ENCODE results near the gene CEACAM6. TPM values are rescaled to one million over a fixed set of nuclear protein-coding genes. Genes with fewer than 3 reads are reported as not detected.

CEACAM6 gene
- total RNA-seq, 1 experiment from 2014 or later, result 44.5 TPM

GRCh38 chr19:41810301-41810700, 55.0 kb downstream of the CEACAM6 start:
- CTCF ChIA-PET, result interaction anchor here (0.5 to 1.7 kb wide), 2 partner anchors 11 to 610 kb away, joined by 3 to 4 read pairs; no protein-coding TSS in a partner anchor
- Mint-ChIP-seq H3K9me3 (ENCODE audit: low read depth, unreplicated experiment) (no peaks in the 10 kb centered on the region), H3K27me3 (ENCODE audit: unreplicated experiment) (peaks cover 99% of the 10 kb centered on the region), H3K27ac (ENCODE audit: unreplicated experiment) (no peak overlapping the region), H3K36me3 (ENCODE audit: insufficient read depth, unreplicated experiment) (no peaks in the 10 kb centered on the region), H3K4me3 (ENCODE audit: low read depth, unreplicated experiment) (no peak overlapping the region), H3K4me1 (ENCODE audit: low read depth, unreplicated experiment) (no peaks in the 10 kb centered on the region)
- intact Hi-C loops (cut with micrococcal nuclease; ENCODE audit: unreplicated experiment), result no loop called here
- no peak for DNase-seq
- BruUV-seq (replicated peaks), result no TSS peak
- TF ChIP-seq CTCF (IDR thresholded peaks at IDR 0.05; ENCODE audit: unreplicated experiment), result no peak

GRCh38 chr19:41811036-41811435, 55.7 kb downstream of the CEACAM6 start:
- Mint-ChIP-seq H3K27ac (ENCODE audit: unreplicated experiment) (no peak overlapping the region), H3K4me1 (ENCODE audit: low read depth, unreplicated experiment) (no peaks in the 10 kb centered on the region), H3K27me3 (ENCODE audit: unreplicated experiment) (peaks cover 94% of the 10 kb centered on the region), H3K9me3 (ENCODE audit: low read depth, unreplicated experiment) (no peaks in the 10 kb centered on the region), H3K36me3 (ENCODE audit: insufficient read depth, unreplicated experiment) (no peaks in the 10 kb centered on the region), H3K4me3 (ENCODE audit: low read depth, unreplicated experiment) (no peak overlapping the region)
- no TSS peak for BruUV-seq (replicated peaks)
- CTCF ChIA-PET, result interaction anchor here (1.7 kb wide), 1 partner anchor 10 kb away, joined by 4 read pairs; no protein-coding TSS in a partner anchor
- no peak for TF ChIP-seq CTCF (IDR thresholded peaks at IDR 0.05; ENCODE audit: unreplicated experiment)
- DNase-seq, result no peak
- intact Hi-C loops (cut with micrococcal nuclease; ENCODE audit: unreplicated experiment), result no loop called here

GRCh38 chr19:41811981-41812380, 56.7 kb downstream of the CEACAM6 start:
- no peak for DNase-seq
- no TSS peak for BruUV-seq (replicated peaks)
- no peaks in the 10 kb centered on the region for H3K9me3 Mint-ChIP-seq (ENCODE audit: low read depth, unreplicated experiment)
- CTCF ChIA-PET, result interaction anchor here (1.7 kb wide), 1 partner anchor 9 kb away, joined by 4 read pairs; no protein-coding TSS in a partner anchor
- peaks cover 85% of the 10 kb centered on the region for H3K27me3 Mint-ChIP-seq (ENCODE audit: unreplicated experiment)
- no peak overlapping the region for H3K27ac Mint-ChIP-seq (ENCODE audit: unreplicated experiment)
- no peak for TF ChIP-seq CTCF (IDR thresholded peaks at IDR 0.05; ENCODE audit: unreplicated experiment)
- H3K4me3 Mint-ChIP-seq (ENCODE audit: low read depth, unreplicated experiment), result no peak overlapping the region
- intact Hi-C loops (cut with micrococcal nuclease; ENCODE audit: unreplicated experiment), result no loop called here
- H3K4me1 Mint-ChIP-seq (ENCODE audit: low read depth, unreplicated experiment), result no peaks in the 10 kb centered on the region
- no peaks in the 10 kb centered on the region for H3K36me3 Mint-ChIP-seq (ENCODE audit: insufficient read depth, unreplicated experiment)

GRCh38 chr19:41813911-41814310, 58.6 kb downstream of the CEACAM6 start:
- no peak overlapping the region for H3K27ac Mint-ChIP-seq (ENCODE audit: unreplicated experiment)
- peaks cover 79% of the 10 kb centered on the region for H3K27me3 Mint-ChIP-seq (ENCODE audit: unreplicated experiment)
- CTCF ChIA-PET, result interaction anchor here (0.7 kb wide), 1 partner anchor 44 kb away, joined by 4 read pairs; no protein-coding TSS in a partner anchor
- no peak overlapping the region for H3K4me3 Mint-ChIP-seq (ENCODE audit: low read depth, unreplicated experiment)
- BruUV-seq (replicated peaks), result no TSS peak
- H3K9me3 Mint-ChIP-seq (ENCODE audit: low read depth, unreplicated experiment), result no peaks in the 10 kb centered on the region
- H3K4me1 Mint-ChIP-seq (ENCODE audit: low read depth, unreplicated experiment), result no peaks in the 10 kb centered on the region
- no peaks in the 10 kb centered on the region for H3K36me3 Mint-ChIP-seq (ENCODE audit: insufficient read depth, unreplicated experiment)
- no peak for TF ChIP-seq CTCF (IDR thresholded peaks at IDR 0.05; ENCODE audit: unreplicated experiment)
- intact Hi-C loops (cut with micrococcal nuclease; ENCODE audit: unreplicated experiment), result no loop called here
- no peak for DNase-seq

All from Calu3 (cell line).